ENCODE results near the gene POU2F2. TPM values are rescaled to one million over a fixed set of nuclear protein-coding genes. Genes with fewer than 3 reads are reported as not detected.

POU2F2 gene
- total and polyA plus RNA-seq, 9 of the 15 experiments (the other 6 are each of a cell fraction or from before 2014, with no cell fraction given) = 0.03 to 0.68 (median 0.14) TPM

GRCh38 chr19:42074513-42075363, 57.5 kb downstream of the POU2F2 start (continued):
- peak; percentile 23 for TF ChIP-seq PRDM10 (IDR thresholded peaks at IDR 0.05; ENCODE audit: partially characterized antibody)
- no peak for TF ChIP-seq ZNF217 (CRISPR knock-in tag; IDR thresholded peaks at IDR 0.05)
- no peak for TF ChIP-seq ZNF764 (CRISPR knock-in tag; IDR thresholded peaks at IDR 0.05; ENCODE audit: low read depth)
- TF ChIP-seq ETV1 (tag; conservative IDR thresholded peaks at IDR 0.05; ENCODE audit: low read depth) = 0 out of 2 replicates have a peak, but pooled peaks have one; percentile 51
- peak; percentile 40; the same call in 1 of the 2 replicates for TF ChIP-seq RFX1 (IDR thresholded peaks at IDR 0.05)
- TF ChIP-seq FOXK2 (conservative IDR thresholded peaks at IDR 0.05 in 1 of 2, IDR thresholded peaks at IDR 0.05 in 1 of 2; ENCODE audit: low read depth in 2 of 2) = no peak; a peak in 1 of 4 replicates
- peak in 1 of 3 experiments; percentile 88; a peak in 2 of 6 replicates for TF ChIP-seq ZBTB11 (CRISPR knock-in tag; IDR thresholded peaks at IDR 0.05)
- TF ChIP-seq FOSL1 (tag; conservative IDR thresholded peaks at IDR 0.05) = 0 out of 2 replicates have a peak, but pooled peaks have one; percentile 22
- TF ChIP-seq E2F3 (CRISPR knock-in tag; IDR thresholded peaks at IDR 0.05) = 0 out of 2 replicates have a peak, but pooled peaks have one; percentile 14
- TF ChIP-seq ZNF232 (CRISPR knock-in tag; IDR thresholded peaks at IDR 0.05) = no peak
- peak; percentile 62; the same call in 1 of the 2 replicates for TF ChIP-seq ZNF175 (CRISPR knock-in tag; IDR thresholded peaks at IDR 0.05; ENCODE audit: low read depth)
- peak; percentile 86 for TF ChIP-seq ZNF592 (IDR thresholded peaks at IDR 0.05)
- 0 out of 2 replicates have a peak, but pooled peaks have one; percentile 40 for TF ChIP-seq THAP7 (CRISPR knock-in tag; IDR thresholded peaks at IDR 0.05)

Measured in K562 (cell line).